Measurements from ENCODE around the gene SYT13. TPM values are rescaled to one million over a fixed set of nuclear protein-coding genes. Genes with fewer than 3 reads are reported as not detected.

The SYT13 gene
- total RNA-seq, 1 experiment from 2014 or later: 9.4 TPM

DNA sequence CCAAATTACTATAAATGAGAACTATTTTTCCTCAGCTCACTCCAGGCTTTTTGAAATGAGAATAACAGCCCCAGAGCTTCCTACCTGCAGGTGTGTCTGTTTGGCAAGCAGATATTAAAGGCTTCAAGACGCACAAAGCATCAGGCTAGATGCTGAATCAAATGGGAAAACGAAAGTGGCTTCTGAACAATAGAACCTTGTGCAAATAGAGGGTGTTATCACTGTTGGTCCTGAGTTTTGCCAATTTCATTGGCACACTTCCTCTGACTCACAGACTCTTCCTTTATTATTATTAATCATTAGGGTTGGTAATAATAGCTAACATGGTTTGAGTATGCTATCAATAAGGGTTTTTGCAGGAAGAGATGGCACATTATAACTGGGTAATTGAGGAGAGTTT lies 13.4 kb downstream of the SYT13 start:
- peaks cover 18% of the 10 kb centered on the region for H3K4me1 Mint-ChIP-seq (ENCODE audit: low read depth, unreplicated experiment)
- peaks cover 4% of the 10 kb centered on the region; the same call in 1 of the 2 replicates for H3K4me1 ChIP-seq
- no peaks in the 10 kb centered on the region for H3K36me3 Mint-ChIP-seq (ENCODE audit: insufficient read depth, unreplicated experiment)
- no peak for DNase-seq
- TF ChIP-seq, protein P1, sequence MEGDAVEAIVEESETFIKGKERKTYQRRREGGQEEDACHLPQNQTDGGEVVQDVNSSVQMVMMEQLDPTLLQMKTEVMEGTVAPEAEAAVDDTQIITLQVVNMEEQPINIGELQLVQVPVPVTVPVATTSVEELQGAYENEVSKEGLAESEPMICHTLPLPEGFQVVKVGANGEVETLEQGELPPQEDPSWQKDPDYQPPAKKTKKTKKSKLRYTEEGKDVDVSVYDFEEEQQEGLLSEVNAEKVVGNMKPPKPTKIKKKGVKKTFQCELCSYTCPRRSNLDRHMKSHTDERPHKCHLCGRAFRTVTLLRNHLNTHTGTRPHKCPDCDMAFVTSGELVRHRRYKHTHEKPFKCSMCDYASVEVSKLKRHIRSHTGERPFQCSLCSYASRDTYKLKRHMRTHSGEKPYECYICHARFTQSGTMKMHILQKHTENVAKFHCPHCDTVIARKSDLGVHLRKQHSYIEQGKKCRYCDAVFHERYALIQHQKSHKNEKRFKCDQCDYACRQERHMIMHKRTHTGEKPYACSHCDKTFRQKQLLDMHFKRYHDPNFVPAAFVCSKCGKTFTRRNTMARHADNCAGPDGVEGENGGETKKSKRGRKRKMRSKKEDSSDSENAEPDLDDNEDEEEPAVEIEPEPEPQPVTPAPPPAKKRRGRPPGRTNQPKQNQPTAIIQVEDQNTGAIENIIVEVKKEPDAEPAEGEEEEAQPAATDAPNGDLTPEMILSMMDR (IDR thresholded peaks at IDR 0.05; ENCODE audit: insufficient read depth in 1 of 2, low read depth in 1 of 2, low read length in 1 of 2, severe bottlenecking in 1 of 2, unreplicated experiment in 1 of 2): no peak
- CTCF ChIA-PET: interaction anchor here (0.8 kb wide), 1 partner anchor 13 kb away, joined by 3 read pairs; no protein-coding TSS in a partner anchor
- H3K9me3 Mint-ChIP-seq (ENCODE audit: unreplicated experiment): no peaks in the 10 kb centered on the region
- no peak overlapping the region for H3K4me3 ChIP-seq (ENCODE audit: low read depth, low read length)
- POLR2A ChIA-PET: no interaction called here
- no peak overlapping the region for H3K27ac Mint-ChIP-seq (ENCODE audit: unreplicated experiment)
- H3K4me3 Mint-ChIP-seq (ENCODE audit: unreplicated experiment): no peak overlapping the region
- H3K36me3 ChIP-seq (ENCODE audit: control insufficient read depth, insufficient read depth, low read length): no peaks in the 10 kb centered on the region
- no peaks in the 10 kb centered on the region for H3K9me3 ChIP-seq
- no TSS peak for BruUV-seq (replicated peaks)
- no peaks in the 10 kb centered on the region for H3K27me3 ChIP-seq (replicated peaks; ENCODE audit: control insufficient read depth, insufficient read depth, low read length)
- peaks cover 8% of the 10 kb centered on the region for H3K27me3 Mint-ChIP-seq (ENCODE audit: insufficient read depth, unreplicated experiment)
- intact Hi-C loops (cut with micrococcal nuclease; ENCODE audit: unreplicated experiment): no loop called here

DNA sequence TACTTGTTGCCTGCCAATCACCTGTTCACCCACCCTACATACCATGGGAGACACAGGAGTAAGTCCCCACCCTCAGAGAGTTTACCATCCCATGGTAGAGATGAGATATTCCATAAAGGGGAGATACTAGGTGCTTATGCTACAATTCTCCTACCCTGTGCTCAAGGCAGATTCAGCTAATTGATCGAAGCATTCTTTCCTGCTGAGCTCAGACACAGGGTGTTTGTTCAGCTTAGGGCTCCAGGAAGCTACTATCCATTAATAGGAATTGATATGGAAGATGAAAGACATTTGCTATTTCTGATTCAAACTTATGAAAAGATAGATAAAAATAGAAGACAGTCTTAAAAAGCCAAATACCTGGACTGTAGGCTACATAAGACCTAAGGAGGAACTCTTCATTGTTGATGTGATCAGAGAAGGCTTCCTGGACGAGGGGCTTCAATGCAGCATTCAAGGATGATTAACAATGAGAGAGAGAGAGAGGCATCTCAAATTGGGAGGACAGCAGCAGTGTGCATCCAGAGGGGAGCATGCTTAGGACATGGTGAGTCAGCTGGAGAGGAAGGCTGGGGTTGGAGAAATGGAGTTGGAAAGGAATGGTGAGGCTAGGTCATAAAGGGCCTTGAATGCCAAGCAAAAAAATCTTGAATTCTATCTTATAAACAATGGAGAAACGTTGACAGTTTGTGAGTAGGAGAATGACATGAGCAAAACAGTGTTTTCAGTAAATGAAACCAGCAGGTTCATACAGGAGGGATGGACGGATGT lies 15.0 kb downstream of the SYT13 start:
- CTCF ChIA-PET: no interaction called here
- Histone ChIP-seq H3K27me3 (replicated peaks; ENCODE audit: control insufficient read depth, insufficient read depth, low read length) (no peaks in the 10 kb centered on the region), H3K4me1 (peaks cover 10% of the 10 kb centered on the region; the same call in 1 of the 2 replicates), H3K9me3 (no peaks in the 10 kb centered on the region), H3K36me3 (ENCODE audit: control insufficient read depth, insufficient read depth, low read length) (no peaks in the 10 kb centered on the region), H3K4me3 (ENCODE audit: low read depth, low read length) (no peak overlapping the region)
- BruUV-seq (replicated peaks): no TSS peak
- H3K36me3 Mint-ChIP-seq (ENCODE audit: insufficient read depth, unreplicated experiment): no peaks in the 10 kb centered on the region
- intact Hi-C loops (cut with micrococcal nuclease; ENCODE audit: unreplicated experiment): no loop called here
- H3K27me3 Mint-ChIP-seq (ENCODE audit: insufficient read depth, unreplicated experiment): peaks cover 8% of the 10 kb centered on the region
- H3K4me1 Mint-ChIP-seq (ENCODE audit: low read depth, unreplicated experiment): peaks cover 22% of the 10 kb centered on the region
- no peak for DNase-seq
- TF ChIP-seq, protein P1 (IDR thresholded peaks at IDR 0.05; ENCODE audit: insufficient read depth in 1 of 2, low read depth in 1 of 2, low read length in 1 of 2, severe bottlenecking in 1 of 2, unreplicated experiment in 1 of 2): no peak
- POLR2A ChIA-PET: no interaction called here
- no peak overlapping the region for H3K4me3 Mint-ChIP-seq (ENCODE audit: unreplicated experiment)
- no peaks in the 10 kb centered on the region for H3K9me3 Mint-ChIP-seq (ENCODE audit: unreplicated experiment)
- peak overlapping the region; percentile 12 for H3K27ac Mint-ChIP-seq (ENCODE audit: unreplicated experiment)

DNA sequence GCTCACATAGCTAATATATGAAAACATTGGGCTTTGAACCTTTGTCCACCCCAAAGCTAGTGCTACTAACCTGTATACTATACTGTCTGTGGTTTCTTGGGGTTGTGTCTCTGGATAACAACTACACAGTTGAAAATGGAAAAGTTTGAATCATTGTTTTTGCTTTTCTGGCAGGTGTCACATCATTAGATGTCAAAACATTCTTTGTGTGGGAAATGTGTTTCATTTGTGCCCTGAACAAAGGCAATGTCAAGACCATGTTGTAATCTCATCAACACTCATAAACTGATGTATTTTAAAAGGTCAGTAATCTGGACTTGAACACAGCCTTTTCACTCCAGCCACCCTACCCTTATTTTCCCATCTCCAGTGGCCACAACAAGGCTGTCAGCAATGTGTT lies 16.5 kb downstream of the SYT13 start:
- H3K9me3 Mint-ChIP-seq (ENCODE audit: unreplicated experiment): no peaks in the 10 kb centered on the region
- DNase-seq: no peak
- POLR2A ChIA-PET: no interaction called here
- H3K27me3 ChIP-seq (replicated peaks; ENCODE audit: control insufficient read depth, insufficient read depth, low read length): no peaks in the 10 kb centered on the region
- no peaks in the 10 kb centered on the region for H3K36me3 ChIP-seq (ENCODE audit: control insufficient read depth, insufficient read depth, low read length)
- no peak overlapping the region for H3K4me3 Mint-ChIP-seq (ENCODE audit: unreplicated experiment)
- H3K27ac Mint-ChIP-seq (ENCODE audit: unreplicated experiment): no peak overlapping the region
- peaks cover 13% of the 10 kb centered on the region for H3K4me1 ChIP-seq
- no peak overlapping the region for H3K4me3 ChIP-seq (ENCODE audit: low read depth, low read length)
- H3K4me1 Mint-ChIP-seq (ENCODE audit: low read depth, unreplicated experiment): peaks cover 22% of the 10 kb centered on the region
- intact Hi-C loops (cut with micrococcal nuclease; ENCODE audit: unreplicated experiment): no loop called here
- peaks cover 8% of the 10 kb centered on the region for H3K27me3 Mint-ChIP-seq (ENCODE audit: insufficient read depth, unreplicated experiment)
- CTCF ChIA-PET: no interaction called here
- no peaks in the 10 kb centered on the region; the same call in 1 of the 2 replicates for H3K9me3 ChIP-seq
- TF ChIP-seq, protein P1 (IDR thresholded peaks at IDR 0.05; ENCODE audit: insufficient read depth in 1 of 2, low read depth in 1 of 2, low read length in 1 of 2, severe bottlenecking in 1 of 2, unreplicated experiment in 1 of 2): no peak
- no peaks in the 10 kb centered on the region for H3K36me3 Mint-ChIP-seq (ENCODE audit: insufficient read depth, unreplicated experiment)
- no TSS peak for BruUV-seq (replicated peaks)
